MM.1S (cell line): Measurements from ENCODE around the gene MCF2L2.

Experiments
- DNase-seq: peaks from one replicate; pipeline ENCODE4 v3.0.0-alpha.2; 2015
- H2AFZ ChIP-seq: fragments of 300-600 bp; sonication (generic); 2 replicates; pipeline ENCODE4 v1.6.0; 2016; ENCODE audit warnings: antibody characterized with exemption, low read length
- H3F3A ChIP-seq: fragments of 300-600 bp; sonication (generic); 2 replicates; pipeline ENCODE4 v1.6.1; 2016; ENCODE audit warnings: mild to moderate bottlenecking, antibody characterized with exemption, low read length, moderate library complexity, mixed read lengths; ENCODE audit not compliant: insufficient read depth
- H3K27ac ChIP-seq: fragments of 300-600 bp; sonication (generic); 2 replicates; pipeline ENCODE4 v1.5.1; 2016; ENCODE audit warnings: mild to moderate bottlenecking, low read length
- H3K27me3 ChIP-seq: fragments of 300-600 bp; sonication (generic); replicated peaks from 2 replicates; pipeline ENCODE4 v1.6.0; 2016; ENCODE audit warnings: low read length; ENCODE audit not compliant: insufficient read depth
- H3K36me3 ChIP-seq: fragments of 300-600 bp; sonication (generic); replicated peaks from 2 replicates; pipeline ENCODE4 v1.6.1; 2016; ENCODE audit warnings: mild to moderate bottlenecking, low read length, mixed read lengths; ENCODE audit not compliant: insufficient read depth
- H3K4me1 ChIP-seq: fragments of 300-600 bp; sonication (generic); 2 replicates; pipeline ENCODE4 v1.6.1; 2016; ENCODE audit warnings: low read length, mixed read lengths
- H3K4me2 ChIP-seq: fragments of 300-600 bp; sonication (generic); 2 replicates; pipeline ENCODE4 v1.6.0; 2016; ENCODE audit warnings: low read depth, low read length
- H3K4me3 ChIP-seq: fragments of 300-600 bp; sonication (generic); 2 replicates; pipeline ENCODE4 v1.5.1; 2016; ENCODE audit warnings: low read length, mixed read lengths
- H3K79me2 ChIP-seq: fragments of 300-600 bp; sonication (generic); 2 replicates; pipeline ENCODE4 v1.6.1; 2016; ENCODE audit warnings: mixed run types, low read length, mixed read lengths
- H3K9ac ChIP-seq: fragments of 300-600 bp; sonication (generic); 2 replicates; pipeline ENCODE4 v1.6.1; 2016; ENCODE audit warnings: low read length, mixed read lengths
- H3K9me2 ChIP-seq: fragments of 300-600 bp; sonication (generic); replicated peaks from 2 replicates; pipeline ENCODE4 v1.6.1; 2016; ENCODE audit warnings: mild to moderate bottlenecking, low read length, mixed read lengths; ENCODE audit not compliant: insufficient read depth
- H3K9me3 ChIP-seq: fragments of 300-600 bp; sonication (generic); replicated peaks from 2 replicates; pipeline ENCODE4 v1.6.1; 2016; ENCODE audit warnings: mild to moderate bottlenecking, low read length, mixed read lengths; ENCODE audit not compliant: insufficient read depth
- H4K20me1 ChIP-seq: fragments of 300-600 bp; sonication (generic); 2 replicates; pipeline ENCODE4 v1.6.1; 2016; ENCODE audit warnings: mild to moderate bottlenecking, low read length, moderate library complexity, mixed read lengths; ENCODE audit not compliant: insufficient read depth
- EZH2 ChIP-seq: fragments of 300-600 bp; sonication (generic); optimal IDR thresholded peaks from 2 replicates; pipeline ENCODE3; 2017; ENCODE audit warnings: low read depth, mild to moderate bottlenecking, antibody characterized with exemption, low read length, mixed read lengths
- EZH2phosphoT487 ChIP-seq: fragments of 300-600 bp; sonication (generic); IDR thresholded peaks from 2 replicates; pipeline ENCODE4 v1.6.1; 2018; ENCODE audit warnings: antibody characterized with exemption, low read length
- TF ChIP-seq, protein P1 (sequence below): fragments of 300-600 bp; sonication (generic); IDR thresholded peaks from 2 replicates; pipeline ENCODE4 v1.5.1; 2016; ENCODE audit warnings: antibody characterized with exemption, low read length, mixed read lengths

MCF2L2 gene

DNA sequence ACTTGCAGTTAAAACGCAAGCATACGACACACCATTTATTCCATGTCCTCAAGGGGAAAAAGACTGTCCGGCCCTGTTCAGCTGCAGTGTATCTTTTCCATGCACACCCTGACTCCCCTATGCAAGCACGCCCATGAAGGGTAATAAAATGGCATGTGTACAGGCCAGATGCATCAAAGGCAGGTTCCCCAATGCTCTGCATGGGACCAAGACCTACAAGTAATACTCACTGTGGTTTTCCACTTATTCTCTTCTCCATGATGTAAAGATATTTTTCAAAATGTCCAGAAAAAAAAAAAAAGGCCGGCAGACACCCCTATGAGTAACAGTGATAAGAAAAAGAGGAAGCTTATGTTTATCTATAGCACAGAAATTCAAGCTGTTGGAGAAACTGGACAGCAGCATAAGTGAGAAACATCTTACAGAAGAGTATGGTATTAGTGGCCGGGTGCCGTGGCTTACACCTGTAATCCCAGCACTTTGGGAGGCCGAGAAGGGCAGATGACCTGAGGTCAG is 70.8 kb downstream of the MCF2L2 start:
- Histone ChIP-seq H3K4me3 (no peak overlapping the region), H4K20me1 (no peaks in the 10 kb centered on the region), H3K27ac (no peak overlapping the region), H3K9me2 (no peaks in the 10 kb centered on the region), H2AFZ (no peak overlapping the region), H3K9ac (no peak overlapping the region), H3K27me3 (no peaks in the 10 kb centered on the region), H3K79me2 (no peaks in the 10 kb centered on the region), H3K36me3 (no peaks in the 10 kb centered on the region), H3K4me1 (no peaks in the 10 kb centered on the region), H3K4me2 (no peak overlapping the region), H3F3A (no peaks in the 10 kb centered on the region), H3K9me3 (no peaks in the 10 kb centered on the region)
- TF ChIP-seq EZH2 (no peak), EZH2phosphoT487 (no peak)
- TF ChIP-seq, protein P1, sequence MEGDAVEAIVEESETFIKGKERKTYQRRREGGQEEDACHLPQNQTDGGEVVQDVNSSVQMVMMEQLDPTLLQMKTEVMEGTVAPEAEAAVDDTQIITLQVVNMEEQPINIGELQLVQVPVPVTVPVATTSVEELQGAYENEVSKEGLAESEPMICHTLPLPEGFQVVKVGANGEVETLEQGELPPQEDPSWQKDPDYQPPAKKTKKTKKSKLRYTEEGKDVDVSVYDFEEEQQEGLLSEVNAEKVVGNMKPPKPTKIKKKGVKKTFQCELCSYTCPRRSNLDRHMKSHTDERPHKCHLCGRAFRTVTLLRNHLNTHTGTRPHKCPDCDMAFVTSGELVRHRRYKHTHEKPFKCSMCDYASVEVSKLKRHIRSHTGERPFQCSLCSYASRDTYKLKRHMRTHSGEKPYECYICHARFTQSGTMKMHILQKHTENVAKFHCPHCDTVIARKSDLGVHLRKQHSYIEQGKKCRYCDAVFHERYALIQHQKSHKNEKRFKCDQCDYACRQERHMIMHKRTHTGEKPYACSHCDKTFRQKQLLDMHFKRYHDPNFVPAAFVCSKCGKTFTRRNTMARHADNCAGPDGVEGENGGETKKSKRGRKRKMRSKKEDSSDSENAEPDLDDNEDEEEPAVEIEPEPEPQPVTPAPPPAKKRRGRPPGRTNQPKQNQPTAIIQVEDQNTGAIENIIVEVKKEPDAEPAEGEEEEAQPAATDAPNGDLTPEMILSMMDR, result no peak
- DNase-seq, result no peak

DNA sequence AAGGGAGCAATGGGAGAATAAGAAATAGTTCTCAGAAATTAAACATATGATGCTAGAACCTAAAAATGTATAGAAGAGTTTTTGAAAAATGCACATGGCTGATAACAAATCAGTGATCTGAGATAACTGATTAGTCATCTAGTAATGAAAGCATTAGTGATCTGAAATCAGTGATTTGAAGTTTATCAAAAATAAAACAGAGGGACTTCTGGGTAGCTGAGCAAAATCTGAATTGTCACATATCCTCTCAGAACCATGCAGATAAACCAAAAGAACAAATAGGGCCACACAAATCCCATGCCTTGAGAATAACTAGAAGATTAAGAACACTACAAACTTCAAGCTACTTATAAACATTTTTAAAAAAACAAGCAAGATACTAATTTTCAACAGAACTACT is 71.5 kb downstream of the MCF2L2 start:
- Histone ChIP-seq H3K27ac (no peak overlapping the region), H3K9me2 (no peaks in the 10 kb centered on the region), H3K79me2 (no peaks in the 10 kb centered on the region), H3K9me3 (no peaks in the 10 kb centered on the region), H3F3A (no peaks in the 10 kb centered on the region), H3K4me2 (no peak overlapping the region), H3K27me3 (no peaks in the 10 kb centered on the region), H3K4me1 (no peaks in the 10 kb centered on the region), H3K36me3 (no peaks in the 10 kb centered on the region), H3K9ac (no peak overlapping the region), H4K20me1 (no peaks in the 10 kb centered on the region), H2AFZ (no peak overlapping the region), H3K4me3 (no peak overlapping the region)
- no peak for TF ChIP-seq EZH2
- no peak for TF ChIP-seq EZH2phosphoT487
- DNase-seq, result no peak

DNA sequence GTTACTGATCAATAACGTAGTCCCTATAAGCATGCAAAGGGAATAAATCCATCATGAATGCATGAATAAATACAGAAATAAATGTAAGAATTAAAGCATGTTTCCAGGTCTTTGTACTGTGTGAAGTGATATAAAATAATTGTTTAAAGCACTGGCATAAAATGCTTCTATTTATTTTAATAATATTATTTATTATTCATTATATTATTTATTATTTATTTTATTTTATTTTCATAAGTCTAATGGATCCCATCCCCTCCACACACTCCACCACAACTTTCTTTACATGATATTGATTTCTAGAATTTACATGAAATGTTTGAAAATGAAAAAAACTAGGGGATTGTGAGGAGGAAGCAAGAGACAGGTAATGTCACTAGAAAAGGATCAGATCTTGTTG is 73.5 kb downstream of the MCF2L2 start:
- no peaks in the 10 kb centered on the region for H3K27me3 ChIP-seq
- H4K20me1 ChIP-seq, result no peaks in the 10 kb centered on the region
- no peak for DNase-seq
- H3K4me3 ChIP-seq, result no peak overlapping the region
- no peaks in the 10 kb centered on the region for H3K36me3 ChIP-seq
- H3K9me3 ChIP-seq, result no peaks in the 10 kb centered on the region
- H3K4me2 ChIP-seq, result no peak overlapping the region
- no peak overlapping the region for H3K27ac ChIP-seq
- no peaks in the 10 kb centered on the region for H3K79me2 ChIP-seq
- no peaks in the 10 kb centered on the region for H3F3A ChIP-seq
- no peak overlapping the region for H2AFZ ChIP-seq
- TF ChIP-seq EZH2, result no peak
- TF ChIP-seq EZH2phosphoT487, result no peak
- TF ChIP-seq, protein P1, result no peak
- no peaks in the 10 kb centered on the region for H3K9me2 ChIP-seq
- no peaks in the 10 kb centered on the region for H3K4me1 ChIP-seq
- no peak overlapping the region for H3K9ac ChIP-seq

DNA sequence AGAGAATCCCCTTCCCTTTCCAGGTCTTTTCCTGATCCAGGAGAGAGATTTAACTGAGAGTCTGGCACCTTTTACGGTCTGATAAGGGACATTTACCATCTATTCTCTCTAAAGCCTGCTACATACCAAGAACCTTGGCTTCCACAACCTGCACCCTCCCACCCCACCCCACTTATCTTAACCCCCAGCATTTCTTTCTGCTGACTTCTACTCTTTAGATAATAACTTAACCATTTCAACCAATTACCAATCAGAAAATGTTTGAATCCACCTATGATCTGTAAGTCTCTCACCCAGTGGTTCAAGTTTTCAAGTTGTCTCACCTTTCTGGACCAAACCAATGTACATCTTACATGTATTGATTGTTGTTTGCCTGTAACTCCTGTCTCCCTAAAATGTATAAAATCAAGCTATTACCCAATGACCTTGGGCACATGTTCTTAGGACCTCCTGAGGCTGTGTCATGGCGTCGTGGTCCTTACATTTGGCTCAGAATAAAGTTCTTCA is 74.0 kb downstream of the MCF2L2 start:
- TF ChIP-seq EZH2 (no peak), EZH2phosphoT487 (no peak)
- TF ChIP-seq, protein P1, result no peak
- no peaks in the 10 kb centered on the region for H3K27me3 ChIP-seq
- DNase-seq, result no peak

More for the DNA sequence above, 74.0 kb downstream of the MCF2L2 start:
- Histone ChIP-seq H3K9me2 (no peaks in the 10 kb centered on the region), H3F3A (no peaks in the 10 kb centered on the region), H3K79me2 (no peaks in the 10 kb centered on the region), H3K4me2 (no peak overlapping the region), H3K36me3 (no peaks in the 10 kb centered on the region), H2AFZ (no peak overlapping the region), H3K9me3 (no peaks in the 10 kb centered on the region), H4K20me1 (no peaks in the 10 kb centered on the region), H3K27ac (no peak overlapping the region), H3K9ac (no peak overlapping the region), H3K4me1 (no peaks in the 10 kb centered on the region), H3K4me3 (no peak overlapping the region)
